GM19043 (cell line): ENCODE measurements around the gene CAMTA1.
"Not testable (repeated sequence)": the region's sequence is repeated elsewhere in the genome, so short reads cannot be mapped to it uniquely, and the experiment has no call there.

Experiments
- ATAC-seq: cut with Tn5 transposase; IDR thresholded peaks from one replicate; pipeline ENCODE4 v1.9.1; 2021; ENCODE audit warnings: low read depth; ENCODE audit not compliant: unreplicated experiment

The CAMTA1 gene

DNA sequence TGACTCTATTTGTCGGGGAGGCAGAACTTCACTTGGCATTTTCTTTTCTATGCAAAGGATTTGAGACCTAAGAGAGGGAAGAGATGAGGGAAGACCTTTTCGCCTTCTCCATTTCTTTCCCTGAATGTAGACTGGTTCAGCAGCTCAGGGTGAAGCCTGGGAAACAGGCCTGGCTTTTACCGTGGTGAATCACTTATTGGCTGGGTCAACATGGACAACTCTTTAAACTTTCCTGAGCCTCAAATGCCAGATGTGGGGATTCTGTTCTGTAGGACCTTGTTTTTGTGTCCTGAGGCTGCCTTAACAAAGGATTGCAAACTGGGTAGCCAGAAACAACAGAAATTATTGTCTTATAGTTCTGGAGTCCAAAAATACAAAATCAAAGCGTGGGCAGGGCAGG, 530.1 kb downstream of the CAMTA1 start:
- no peak for ATAC-seq

DNA sequence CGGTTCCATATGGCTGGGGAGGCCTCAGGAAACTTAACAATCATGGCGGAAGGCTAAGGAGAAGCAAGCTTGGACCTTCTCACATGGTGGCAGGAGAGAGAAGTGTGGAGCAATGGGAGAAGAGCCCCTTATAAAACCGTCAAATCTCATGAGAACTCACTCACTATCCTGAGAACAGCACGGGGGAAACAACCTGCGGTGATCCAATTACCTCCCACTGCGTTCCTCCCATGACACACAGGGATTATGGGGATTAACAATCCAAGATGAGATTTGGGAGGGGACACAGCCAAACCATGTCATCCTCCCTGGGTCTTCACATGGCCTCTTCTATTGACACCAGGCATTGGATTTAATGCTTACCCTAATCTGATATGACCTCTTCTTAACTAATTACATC, 530.7 kb downstream of the CAMTA1 start:
- ATAC-seq = no peak

- ATAC-seq = no peak
Observed at GRCh38 chr1:7317888-7318287, 532.6 kb downstream of the CAMTA1 start.

DNA sequence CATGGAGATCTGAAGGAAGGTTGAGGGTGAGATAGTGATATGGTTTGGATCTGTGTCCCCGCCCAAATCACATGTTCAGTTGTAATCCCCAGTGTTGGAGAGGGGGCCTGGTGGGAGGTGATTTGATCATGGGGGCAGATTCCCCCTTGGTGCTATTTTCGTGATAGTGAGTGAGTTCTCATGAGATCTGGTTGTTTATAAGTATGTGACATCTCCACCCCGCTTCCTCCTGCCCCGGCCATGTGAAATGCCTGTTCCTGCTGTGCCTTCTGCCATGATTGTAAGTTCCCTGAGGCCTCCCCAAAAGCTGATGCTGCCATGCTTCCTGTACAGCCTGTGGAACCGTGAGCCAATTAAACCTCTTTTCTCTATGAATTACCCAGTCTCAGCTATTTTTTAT, 533.9 kb downstream of the CAMTA1 start:
- no peak for ATAC-seq

GRCh38 chr1:7320661-7321060, 535.4 kb downstream of the CAMTA1 start:
- ATAC-seq = no peak

DNA sequence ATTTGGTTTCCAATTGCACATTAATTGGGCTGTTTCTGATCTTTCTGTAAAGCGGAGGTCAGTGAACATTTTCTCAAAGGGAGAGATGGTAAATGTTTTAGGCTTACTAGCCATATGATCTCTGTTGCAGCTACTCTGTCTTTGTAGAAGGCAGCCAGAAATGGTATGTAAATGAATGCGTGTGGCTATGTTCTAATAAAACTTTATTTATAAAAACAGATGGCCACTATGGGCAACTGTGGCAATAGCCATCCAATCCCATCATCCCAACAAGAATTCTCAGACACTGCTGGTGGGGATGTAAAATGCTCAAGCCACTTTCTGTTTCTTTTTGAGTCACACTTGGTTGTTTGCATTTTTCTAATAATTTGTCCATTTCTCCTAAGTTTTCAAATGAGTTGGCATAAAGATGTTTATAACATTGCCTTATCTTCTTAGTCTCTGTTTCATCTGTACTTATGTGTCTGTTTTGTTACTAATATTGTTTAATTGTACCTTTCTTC, 537.1 kb downstream of the CAMTA1 start:
- ATAC-seq = no peak

DNA sequence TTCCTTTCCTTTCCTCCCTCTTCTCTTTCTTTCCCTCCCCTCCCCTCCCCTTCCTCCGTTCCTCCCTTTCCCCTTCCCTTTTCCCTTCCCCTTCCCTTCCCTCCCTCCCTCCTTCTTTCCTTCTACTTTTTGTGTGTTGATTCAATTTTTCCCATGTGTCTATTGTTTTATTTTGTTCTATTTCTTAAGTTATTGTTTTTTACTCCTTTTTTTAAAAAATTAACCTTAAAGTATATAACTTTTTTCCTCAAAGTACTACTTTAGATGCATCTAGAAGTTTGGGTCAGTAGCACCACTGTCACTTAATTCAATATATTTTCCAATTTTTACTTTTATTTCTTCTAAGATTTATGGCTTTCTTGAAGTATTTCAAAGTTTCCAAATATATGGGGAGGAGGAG, 537.7 kb downstream of the CAMTA1 start:
- ATAC-seq = no peak

DNA sequence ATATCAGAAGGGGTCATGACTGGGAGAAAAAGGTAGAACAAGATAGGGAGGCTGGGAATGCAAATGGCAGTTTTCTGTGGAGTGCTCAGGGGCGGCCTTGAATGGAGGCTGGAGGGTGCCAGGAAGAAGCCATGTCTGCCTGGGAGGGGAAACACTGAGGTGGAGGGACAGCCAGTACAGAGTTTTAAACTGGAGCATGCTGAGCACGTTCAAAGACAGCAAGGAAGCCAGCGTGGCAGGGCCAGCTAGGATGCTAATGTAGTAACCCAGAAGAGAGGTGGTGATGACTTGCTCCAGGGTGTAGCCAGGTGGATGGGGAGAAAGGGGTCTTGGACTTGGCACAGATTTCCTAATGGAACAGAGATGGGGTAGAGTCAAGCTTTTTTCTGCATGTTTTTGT, 540.0 kb downstream of the CAMTA1 start:
- no peak for ATAC-seq

- ATAC-seq = no peak
Observed at GRCh38 chr1:7326366-7326765, 541.1 kb downstream of the CAMTA1 start.

GRCh38 chr1:7327849-7328248, 542.6 kb downstream of the CAMTA1 start:
- no peak for ATAC-seq

- no peak for ATAC-seq
Observed at GRCh38 chr1:7329868-7330615, 544.8 kb downstream of the CAMTA1 start.

DNA sequence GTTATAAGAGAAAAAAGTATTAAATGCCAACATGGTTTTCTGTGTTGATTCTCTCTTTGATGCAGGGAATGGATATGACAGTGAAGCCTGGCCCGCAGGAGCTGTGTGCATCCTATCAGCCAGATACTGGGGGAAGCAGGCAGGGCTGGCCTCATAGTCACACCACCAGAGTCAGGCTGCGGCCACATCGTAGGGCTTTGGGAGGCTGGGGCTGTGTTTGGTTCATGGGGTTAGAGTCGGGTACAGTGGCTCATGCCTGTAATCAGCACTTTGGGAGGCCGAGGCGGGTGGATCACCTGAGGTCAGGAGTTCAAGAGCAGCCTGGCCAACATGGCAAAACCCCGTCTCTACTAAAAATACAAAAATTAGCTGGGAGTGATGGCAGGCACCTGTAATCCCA, 545.5 kb downstream of the CAMTA1 start:
- ATAC-seq = not testable (repeated sequence)

DNA sequence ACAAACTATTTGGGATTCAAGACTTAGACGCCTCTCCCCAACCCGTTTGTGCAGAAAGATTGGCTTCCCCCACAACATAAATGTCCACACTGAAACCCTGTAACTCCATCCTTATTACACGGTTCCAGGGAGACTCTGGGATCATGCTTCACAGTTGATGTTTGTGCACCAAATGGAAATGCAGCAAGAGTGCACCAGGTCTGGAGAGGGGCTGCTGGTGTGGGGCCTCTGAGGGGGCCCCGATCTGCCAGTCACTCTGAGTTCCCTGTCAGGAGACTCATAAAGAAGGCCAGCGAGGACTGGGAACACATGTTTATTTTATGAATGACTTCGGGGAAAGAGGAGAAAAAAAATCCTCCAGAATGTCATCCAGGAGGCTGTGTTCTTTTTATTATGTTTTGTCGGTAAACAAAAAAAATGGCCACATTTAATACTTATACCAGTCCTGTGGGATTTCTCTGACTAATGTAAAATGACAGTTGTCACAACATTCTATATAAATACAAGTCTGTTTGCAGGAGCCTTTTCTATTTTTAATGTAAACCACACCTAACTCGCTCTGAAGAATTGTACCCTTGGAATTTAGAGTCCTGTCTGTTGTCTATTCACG, 546.8 kb downstream of the CAMTA1 start:
- ATAC-seq = no peak

GRCh38 chr1:7333094-7333493, 547.8 kb downstream of the CAMTA1 start:
- ATAC-seq = no peak

DNA sequence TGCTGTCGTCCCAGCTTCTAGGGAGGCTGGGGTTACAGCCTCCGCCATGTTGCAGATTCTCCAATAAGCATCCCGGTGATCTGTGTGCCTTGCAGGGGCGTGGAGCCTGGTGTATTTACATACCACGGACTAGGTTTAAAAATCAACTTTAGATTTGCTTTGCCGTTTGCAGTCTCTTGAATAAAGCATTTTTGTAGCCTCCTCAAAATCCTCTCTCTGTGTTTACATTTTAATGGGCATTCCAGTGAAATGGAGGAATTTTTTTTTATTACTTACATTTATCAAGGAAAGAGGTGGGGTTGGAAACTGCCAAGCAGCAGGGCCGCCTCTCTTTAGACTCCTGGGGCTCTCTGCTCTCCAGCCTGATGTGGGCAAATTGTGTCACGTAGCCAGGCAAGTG, 548.4 kb downstream of the CAMTA1 start:
- ATAC-seq = no peak

DNA sequence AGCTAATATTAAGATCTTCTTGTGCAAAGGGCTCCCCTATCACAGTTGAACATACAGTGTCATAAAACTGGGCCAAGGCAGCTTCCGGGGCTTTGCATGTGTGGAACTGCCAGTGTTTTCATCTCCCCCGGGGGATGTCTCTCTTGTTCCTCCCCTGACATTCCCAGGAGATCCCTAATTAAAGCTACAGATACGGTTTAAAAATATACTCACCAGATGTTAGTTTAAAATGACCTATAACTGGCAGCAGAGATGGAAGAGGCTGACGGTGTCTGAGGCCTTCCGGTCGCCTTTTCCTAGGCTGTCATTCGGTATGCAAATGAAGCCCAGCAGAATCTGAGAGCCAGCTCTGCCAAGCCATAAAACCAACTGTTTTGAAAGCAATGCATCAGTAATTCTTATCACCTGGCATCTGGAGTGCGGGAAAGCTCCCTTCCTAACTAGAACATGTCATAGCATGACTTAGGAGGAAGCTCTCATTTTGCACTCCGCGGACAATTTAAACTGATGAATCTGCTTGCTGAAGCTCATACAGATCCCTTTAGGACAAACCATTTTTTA, 549.3 kb downstream of the CAMTA1 start:
- no peak for ATAC-seq

GRCh38 chr1:7335224-7335879, 550.1 kb downstream of the CAMTA1 start:
- ATAC-seq = no peak

GRCh38 chr1:7338439-7338838, 553.2 kb downstream of the CAMTA1 start:
- ATAC-seq = no peak

DNA sequence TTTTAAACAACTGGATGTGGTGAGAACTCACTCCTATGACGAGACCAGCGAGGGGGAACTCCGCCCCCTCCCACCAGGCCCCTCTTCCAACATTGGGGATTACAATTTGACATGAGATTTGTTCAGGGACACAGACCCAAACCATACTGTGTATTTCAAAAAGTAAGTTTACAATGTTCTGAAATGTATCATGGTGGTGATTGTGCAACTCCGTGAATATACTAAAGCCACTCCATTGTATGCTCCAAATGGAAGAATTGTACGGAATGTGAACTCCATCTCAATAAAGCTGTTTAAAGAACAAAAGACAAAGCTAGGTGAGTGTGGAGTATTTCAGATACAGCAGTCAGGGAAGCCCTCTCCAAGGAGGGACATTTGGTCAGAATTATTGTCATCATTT, 553.8 kb downstream of the CAMTA1 start:
- ATAC-seq = no peak

GRCh38 chr1:7339953-7340352, 554.7 kb downstream of the CAMTA1 start:
- no peak for ATAC-seq

DNA sequence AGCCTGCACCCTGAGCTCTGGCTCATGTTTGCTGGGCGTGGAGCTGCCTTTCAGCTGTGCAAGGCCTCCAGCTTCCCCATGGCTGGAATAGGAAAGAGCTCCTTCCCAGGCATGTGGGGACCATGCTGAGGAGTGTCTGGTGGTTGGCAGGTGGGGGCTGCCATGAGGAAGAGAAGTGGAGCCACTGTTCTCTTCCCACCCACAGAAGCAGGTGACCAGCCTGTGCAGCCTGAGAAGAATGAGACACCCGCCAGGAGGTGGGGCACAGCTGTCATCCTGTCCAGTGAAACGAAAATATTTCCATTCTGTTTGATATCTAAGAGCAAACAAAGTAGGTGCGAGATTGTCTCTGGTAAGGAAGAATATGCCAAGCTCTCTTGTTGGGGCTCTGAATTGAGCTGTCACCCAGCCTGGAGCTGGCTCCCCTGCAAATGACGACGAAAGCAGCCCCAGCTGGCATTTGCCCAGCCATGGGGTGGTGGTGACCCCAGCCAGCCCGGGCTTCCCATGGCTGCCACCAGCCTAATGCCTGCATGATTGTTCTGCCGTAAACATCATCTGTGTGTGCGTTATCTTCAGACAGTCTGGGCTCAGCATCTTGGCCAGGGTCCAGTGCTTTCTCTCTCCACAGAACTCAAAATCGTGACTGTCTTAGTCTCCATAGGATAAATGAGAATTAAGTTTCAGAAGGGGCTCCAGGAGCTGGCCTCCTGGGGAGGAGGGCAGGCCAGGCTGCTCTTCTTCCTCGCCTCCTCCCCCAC, 556.1 kb downstream of the CAMTA1 start:
- no peak for ATAC-seq
